Erythroblast (primary cell): ENCODE data around the gene PRKCD.

ENCODE experiments used
- DNase-seq, 2 experiments: peaks; one replicate each; lab custom pipeline; 2025; lab: John Stamatoyannopoulos, UW
- GATA1 ChIP-seq: IDR thresholded peaks from 2 replicates; pipeline ENCODE4 v1.6.1; 2011; ENCODE audit warnings: low read depth, mild to moderate bottlenecking, control low read depth, low read length, moderate library complexity
- POLR2A ChIP-seq: IDR thresholded peaks from 2 replicates; pipeline ENCODE4 v1.6.1; 2011; ENCODE audit warnings: mild to moderate bottlenecking, low read length

Gene PRKCD

GRCh38 chr3:53222183-53222901, 61.3 kb downstream of the PRKCD start:
- TF ChIP-seq GATA1, result no peak
- TF ChIP-seq POLR2A, result no peak
- no peak for DNase-seq

- DNase-seq, result no peak
- TF ChIP-seq POLR2A (no peak), GATA1 (no peak)
Observed at GRCh38 chr3:53223025-53223424, 62.0 kb downstream of the PRKCD start.

GRCh38 chr3:53223541-53223966, 62.5 kb downstream of the PRKCD start:
- TF ChIP-seq GATA1 (no peak), POLR2A (no peak)
- DNase-seq, result no peak

GRCh38 chr3:53224026-53224425, 63.0 kb downstream of the PRKCD start:
- DNase-seq, result no peak
- TF ChIP-seq POLR2A (no peak), GATA1 (no peak)

GRCh38 chr3:53224536-53224935, 63.5 kb downstream of the PRKCD start:
- TF ChIP-seq GATA1 (no peak), POLR2A (no peak)
- DNase-seq, result no peak

- DNase-seq, result no peak
- TF ChIP-seq GATA1 (no peak), POLR2A (no peak)
Observed at GRCh38 chr3:53225181-53225580, 64.2 kb downstream of the PRKCD start.

- DNase-seq, result no peak
- no peak for TF ChIP-seq GATA1
Observed at GRCh38 chr3:53225651-53226050, 64.6 kb downstream of the PRKCD start.

- TF ChIP-seq GATA1, result no peak
- TF ChIP-seq POLR2A, result no peak
- no peak for DNase-seq
Observed at GRCh38 chr3:53226142-53226840, 65.3 kb downstream of the PRKCD start.

- TF ChIP-seq GATA1 (no peak), POLR2A (no peak)
- no peak for DNase-seq
Observed at GRCh38 chr3:53226841-53227407, 65.9 kb downstream of the PRKCD start.

- TF ChIP-seq GATA1 (no peak), POLR2A (no peak)
- no peak for DNase-seq
Observed at GRCh38 chr3:53227993-53228885, 67.2 kb downstream of the PRKCD start.

- no peak for DNase-seq
- TF ChIP-seq POLR2A, result no peak
- TF ChIP-seq GATA1, result no peak
Observed at GRCh38 chr3:53229171-53229570, 68.2 kb downstream of the PRKCD start.

GRCh38 chr3:53229606-53230005, 68.6 kb downstream of the PRKCD start:
- no peak for DNase-seq
- TF ChIP-seq POLR2A (no peak), GATA1 (no peak)

GRCh38 chr3:53230041-53230621, 69.1 kb downstream of the PRKCD start:
- TF ChIP-seq POLR2A (no peak), GATA1 (no peak)
- no peak for DNase-seq

- no peak for DNase-seq
- TF ChIP-seq GATA1 (no peak), POLR2A (no peak)
Observed at GRCh38 chr3:53230789-53231188, 69.8 kb downstream of the PRKCD start.
